K562 (cell line): ENCODE results near the gene PSG3. TPM values are rescaled to one million over a fixed set of nuclear protein-coding genes. Genes with fewer than 3 reads are reported as not detected.
A peak's percentile ranks its signal among the peaks of the same experiment; 100 is the strongest.
"Not testable (repeated sequence)": the region's sequence is repeated elsewhere in the genome, so short reads cannot be mapped to it uniquely, and the experiment has no call there.

ENCODE experiments used
- ATAC-seq: fragments of 200-7000 bp; cut with Tn5 transposase; 3 replicates; pipeline ENCODE4 v1.9.1; 2020; ENCODE audit warnings: moderate library complexity
- BruUV-seq: library from RNA; stranded (reverse); fragments of 400-500 nt; replicated peaks from 2 replicates; lab custom pipeline; 2021; lab: Mats Ljungman, UMichigan
- CTCF ChIA-PET: fragments of 300-600 bp; formaldehyde crosslinking; extraction: SDS; loops from one replicate; lab custom pipeline; 2021; ENCODE audit warnings: low intra/inter-chr PET ratio; lab: Yijun Ruan, JAX
- POLR2A ChIA-PET: fragments of 300-600, 350-650 bp; sonication (Branson Sonifier 250); formaldehyde crosslinking; extraction: SDS; loops from one replicate; lab custom pipeline; 2021; ENCODE audit warnings: antibody characterized with exemption, inconsistent platforms; lab: Yijun Ruan, JAX
- DNase-seq, 4 experiments: peaks; one replicate each; pipeline versions ENCODE4 v3.0.0 to v3.0.0-alpha.2; 2011 to 2018; ENCODE audit warnings: low spot score in 3 of 4, mixed read lengths in 3 of 4; ENCODE audit errors: extremely low read depth in 1 of 4
- FAIRE-seq: peaks from 2 replicates; lab custom pipeline; 2011; peaks lifted over from hg19 to GRCh38; lab: Jason Lieb, UNC
- H2AFZ ChIP-seq: 2 replicates; pipeline ENCODE4 v1.6.0; 2011; ENCODE audit warnings: low read depth, low read length, control low read depth, inconsistent platforms
- H3K27ac ChIP-seq: fragments of 200-600 bp; 3 replicates; pipeline ENCODE4 v1.8.0; 2011; ENCODE audit warnings: low read depth, mild to moderate bottlenecking, control low read depth, inconsistent platforms, low read length, moderate library complexity, mixed read lengths; ENCODE audit errors: extremely low read depth
- H3K27me3 ChIP-seq, 2 experiments: fragments of 300-600 bp in 1 of 2; 2 replicates in 1 of 2; 3 replicates in 1 of 2; pipeline versions ENCODE4 v1.6.0 to v1.8.0; 2011; ENCODE audit warnings: inconsistent platforms in 2 of 2, low read length in 2 of 2, mild to moderate bottlenecking in 1 of 2, mixed read lengths in 1 of 2, moderate library complexity in 1 of 2; ENCODE audit not compliant: control insufficient read depth in 2 of 2, insufficient read depth in 2 of 2
- H3K36me3 ChIP-seq: fragments of 300-600 bp; 3 replicates; pipeline ENCODE4 v1.8.0; 2011; ENCODE audit warnings: mild to moderate bottlenecking, low read length, inconsistent platforms; ENCODE audit not compliant: control insufficient read depth, insufficient read depth
- H3K4me1 ChIP-seq, 2 experiments: fragments of 200-600 bp in 1 of 2; replicated peaks in 1 of 2; 2 replicates in 1 of 2; 3 replicates in 1 of 2; pipeline versions ENCODE4 v1.5.1 to v1.8.0; 2011; ENCODE audit warnings: inconsistent platforms in 2 of 2, low read length in 2 of 2, mild to moderate bottlenecking in 1 of 2, mixed read lengths in 1 of 2, moderate library complexity in 1 of 2; ENCODE audit not compliant: control insufficient read depth in 2 of 2, insufficient read depth in 2 of 2
- H3K4me2 ChIP-seq: 2 replicates; pipeline ENCODE4 v1.6.1; 2011; ENCODE audit warnings: low read length, control low read depth, inconsistent platforms, mixed read lengths; ENCODE audit not compliant: insufficient read depth
- H3K4me3 ChIP-seq: fragments of 200-600 bp; sonication (generic), shearing (Covaris generic); 2 replicates; pipeline ENCODE4 v1.5.1; 2016; ENCODE audit warnings: control low read depth, inconsistent platforms
- H3K79me2 ChIP-seq: fragments of 200-600 bp; 3 replicates; pipeline ENCODE4 v1.8.0; 2011; ENCODE audit warnings: low read length, inconsistent platforms; ENCODE audit not compliant: control insufficient read depth, insufficient read depth
- H3K9ac ChIP-seq, 2 experiments: 2 replicates each; pipeline versions ENCODE4 v1.6.0 to v1.6.1; 2011; ENCODE audit warnings: low read depth in 2 of 2, low read length in 2 of 2, control low read depth in 1 of 2, inconsistent platforms in 1 of 2, mild to moderate bottlenecking in 1 of 2, mixed read lengths in 1 of 2; ENCODE audit not compliant: insufficient read depth in 1 of 2
- H3K9me1 ChIP-seq: one replicate; pipeline ENCODE4 v1.6.0; 2011; ENCODE audit warnings: inconsistent platforms, mild to moderate bottlenecking, low read length, moderate library complexity; ENCODE audit not compliant: control insufficient read depth, insufficient read depth
- H3K9me3 ChIP-seq: replicated peaks from 2 replicates; pipeline ENCODE4 v1.5.1; 2011; ENCODE audit warnings: low read depth, low read length, inconsistent platforms; ENCODE audit not compliant: control insufficient read depth, insufficient read depth
- H4K20me1 ChIP-seq: replicated peaks from 2 replicates; pipeline ENCODE4 v1.6.1; 2011; ENCODE audit warnings: low read length, inconsistent platforms, mixed read lengths; ENCODE audit not compliant: control insufficient read depth, insufficient read depth
- ATF3 ChIP-seq, 2 experiments: fragments of 450-650 bp in 1 of 2; sonication (generic) in 1 of 2; formaldehyde crosslinking in 1 of 2; IDR thresholded peaks in 1 of 2; conservative IDR thresholded peaks in 1 of 2; 2 replicates each; pipeline versions ENCODE4 v1.6.1 to v1.8.1; 2016 to 2023; ENCODE audit warnings: mild to moderate bottlenecking in 2 of 2, moderate library complexity in 2 of 2, inconsistent platforms in 1 of 2, missing genetic modification reagents in 1 of 2
- CTCF ChIP-seq, 3 experiments: IDR thresholded peaks in 2 of 3; conservative IDR thresholded peaks in 1 of 3; 2 replicates each; pipeline ENCODE4 v1.5.1; 2011 to 2012; ENCODE audit warnings: low read length in 3 of 3, mild to moderate bottlenecking in 3 of 3, control low read depth in 2 of 3, improper control_type of control experiment in 1 of 3, inconsistent platforms in 1 of 3, low read depth in 1 of 3, mixed read lengths in 1 of 3, moderate library complexity in 1 of 3; ENCODE audit not compliant: insufficient read depth in 2 of 3
- CTCFL ChIP-seq: IDR thresholded peaks from 2 replicates; pipeline ENCODE4 v1.6.1; 2011; ENCODE audit warnings: borderline replicate concordance, low read depth, mild to moderate bottlenecking, moderate library complexity, low read length; ENCODE audit not compliant: insufficient read depth, poor library complexity, severe bottlenecking
- ESRRA ChIP-seq: fragments of 450-650 bp; IDR thresholded peaks from 2 replicates; pipeline ENCODE4 v1.6.1; 2014; ENCODE audit warnings: low read depth, mild to moderate bottlenecking, moderate library complexity, borderline replicate concordance
- WGBS: fragments of 100-300 bp; shearing (Covaris generic); methylation state at CpG from one replicate; pipeline ENCODE4 v1.1.6; 2016; ENCODE audit warnings: low coverage, mixed read lengths; ENCODE audit not compliant: insufficient coverage; ENCODE audit errors: missing lambda C conversion rate; 5-methylcytosine and 5-hydroxymethylcytosine counted together
- in situ Hi-C: fragments of 300-500 bp; cut with MboI; formaldehyde crosslinking; loops from 4 replicates; pipeline ENCODE4 v1.15.0; 2018; ENCODE audit warnings: inconsistent platforms, mixed read lengths
- intact Hi-C: fragments of 100-400 bp; cut with micrococcal nuclease; formaldehyde crosslinking; loops from 2 replicates; pipeline ENCODE4 v1.14.2; 2022
- polyA plus RNA-seq, 8 experiments: library from polyadenylated mRNA; depleted of rRNA in 4 of 8; stranded (reverse) in 5 of 8; unstranded in 3 of 8; fragments of >200 nt; fragmentation: Nextera tagmentation in 2 of 8; fragmentation: Illumina TruSeq in 1 of 8; extraction: Ambion mirVana in 2 of 8; extraction: Trizol in 1 of 8; gene quantifications; 2 replicates each; pipeline versions ENCODE4 v1.2.1 to v1.2.3, GENCODE V29; 2011 to 2014; ENCODE audit warnings: inconsistent platforms in 1 of 8, missing spikeins in 1 of 8
- total RNA-seq, 7 experiments: library from RNA; depleted of rRNA in 6 of 7; stranded (reverse); fragments of >200 nt in 6 of 7; fragmentation: Illumina TruSeq in 2 of 7; extraction: Trizol in 2 of 7; gene quantifications; 2 replicates each; pipeline versions ENCODE4 v1.2.1 to v1.2.3, GENCODE V29; 2011 to 2021; ENCODE audit warnings: low replicate concordance in 1 of 7

PSG3 gene
- total and polyA plus RNA-seq, 9 of the 15 experiments (the other 6 are each of a cell fraction or from before 2014, with no cell fraction given), result not detected

- POLR2A ChIA-PET; H3K4me2 ChIP-seq; H3K9me1 ChIP-seq; H3K27me3 ChIP-seq; FAIRE-seq; H3K4me3 ChIP-seq; intact Hi-C loops; in situ Hi-C loops; H3K9ac ChIP-seq; BruUV-seq; DNase-seq; ATAC-seq; H3K27ac ChIP-seq; H3K36me3 ChIP-seq; H3K9me3 ChIP-seq; H3K4me1 ChIP-seq; CTCF ChIA-PET; H4K20me1 ChIP-seq; H3K79me2 ChIP-seq; H2AFZ ChIP-seq; TF ChIP-seq ATF3 (CRISPR knock-in tag; conservative IDR thresholded peaks at IDR 0.05): not testable (repeated sequence)
- WGBS, result 0% methylated on average over 5 of the region's 7 CpGs
- TF ChIP-seq ATF3 (IDR thresholded peaks at IDR 0.05), result peak; percentile 59; the same call in 1 of the 2 replicates
Observed at GRCh38 chr19:42760954-42761923, 21.0 kb upstream of the PSG3 start.

- H3K4me3 ChIP-seq, H3K4me1 ChIP-seq, H3K9me3 ChIP-seq, in situ Hi-C loops, H2AFZ ChIP-seq, BruUV-seq, H3K27ac ChIP-seq, H3K79me2 ChIP-seq, H3K4me2 ChIP-seq, CTCF ChIA-PET, H3K27me3 ChIP-seq, ATAC-seq, H4K20me1 ChIP-seq, POLR2A ChIA-PET, H3K9ac ChIP-seq, H3K36me3 ChIP-seq, intact Hi-C loops, H3K9me1 ChIP-seq: not testable (repeated sequence)
- 3% methylated on average over 2 of the region's 3 CpGs for WGBS
- peak in 1 of 4 experiments; percentile 24 for DNase-seq
- TF ChIP-seq CTCF (IDR thresholded peaks at IDR 0.05 in 2 of 3, conservative IDR thresholded peaks at IDR 0.05 in 1 of 3; ENCODE audit: insufficient read depth in 2 of 3, low read depth in 1 of 3, low read length in 3 of 3) (peak; percentile 32 to 49 (median 46); a peak in 4 of 6 replicates), ESRRA (peak; percentile 69; the same call in 1 of the 2 replicates), CTCFL (peak; percentile 15)
- peak; percentile 80 for FAIRE-seq
Observed at GRCh38 chr19:42758667-42759066, 18.4 kb upstream of the PSG3 start.
